ENCODE data around the gene FRAS1. TPM values are rescaled to one million over a fixed set of nuclear protein-coding genes. Genes with fewer than 3 reads are reported as not detected.

Gene FRAS1
- total and polyA plus RNA-seq, 2 of the 8 experiments (the other 6 are each of a cell fraction or from before 2014, with no cell fraction given): 38.5 to 109 TPM

DNA sequence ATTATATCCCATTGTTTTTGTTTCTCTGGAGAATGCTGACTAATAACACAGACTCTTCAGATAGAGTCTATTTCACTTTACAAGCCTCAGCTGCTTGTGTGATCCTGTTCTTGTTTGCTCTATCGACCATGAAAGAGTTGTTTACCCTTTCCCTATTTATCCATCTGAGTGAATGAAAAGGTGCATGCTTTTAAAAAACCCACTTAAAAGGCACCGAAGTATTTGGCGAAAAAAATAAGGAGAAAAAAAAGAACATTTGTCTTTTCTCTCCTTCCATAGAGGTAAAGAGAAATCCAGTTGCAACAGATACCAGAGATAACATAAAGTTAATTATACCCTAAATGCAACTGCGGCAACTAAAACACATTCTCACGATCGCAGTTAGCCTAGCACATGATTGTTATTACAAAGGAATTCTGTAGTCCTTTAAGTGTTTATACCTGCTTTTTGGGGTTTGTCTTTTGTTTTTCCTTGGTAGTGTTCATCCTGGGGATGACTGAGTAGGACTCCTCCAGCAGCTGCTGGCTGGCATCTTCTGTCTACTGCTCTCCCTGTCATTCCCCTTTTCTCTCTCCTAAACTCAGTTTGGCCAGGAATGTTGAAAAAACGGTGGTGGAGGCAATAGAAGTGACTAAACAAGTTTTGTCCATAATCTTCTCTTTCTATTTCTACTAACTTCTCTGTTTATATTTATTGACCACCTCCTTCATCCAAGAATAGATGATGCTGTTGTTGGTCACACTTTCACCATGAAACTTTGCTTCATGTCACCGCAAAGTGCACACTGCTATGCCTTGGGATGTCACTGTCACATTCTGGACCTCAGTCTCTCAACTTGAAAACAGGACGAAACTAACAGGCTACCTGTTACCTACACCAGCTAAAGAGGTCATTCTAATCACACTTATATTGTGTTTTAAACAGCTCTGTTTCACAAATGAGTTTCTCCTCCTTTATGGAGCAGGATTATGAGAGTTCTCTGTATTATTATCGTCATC is 41.9 kb upstream of the FRAS1 start:
- H2BK15ac ChIP-seq (ENCODE audit: low read length): no peak overlapping the region
- no peak for TF ChIP-seq E2F6 (IDR thresholded peaks at IDR 0.05)
- no peak for TF ChIP-seq CBX5 (IDR thresholded peaks at IDR 0.05; ENCODE audit: low read depth, low read length)
- TF ChIP-seq KDM5A (IDR thresholded peaks at IDR 0.05; ENCODE audit: low read length): no peak
- TF ChIP-seq RFX5 (IDR thresholded peaks at IDR 0.05; ENCODE audit: borderline replicate concordance, low read depth, low read length): no peak
- TF ChIP-seq CHD2 (IDR thresholded peaks at IDR 0.05; ENCODE audit: low read length): no peak
- TF ChIP-seq SAP30 (IDR thresholded peaks at IDR 0.05; ENCODE audit: insufficient read depth, insufficient replicate concordance, low read length): no peak
- TF ChIP-seq MAFK (IDR thresholded peaks at IDR 0.05; ENCODE audit: low read depth, low read length): no peak
- TF ChIP-seq TBP (IDR thresholded peaks at IDR 0.05; ENCODE audit: low read depth, low read length): no peak
- TF ChIP-seq KDM4A (IDR thresholded peaks at IDR 0.05; ENCODE audit: low read depth, low read length, severe bottlenecking): no peak
- no peak for TF ChIP-seq GTF2F1 (IDR thresholded peaks at IDR 0.05; ENCODE audit: borderline replicate concordance, low read depth, low read length)
- TF ChIP-seq BRCA1 (IDR thresholded peaks at IDR 0.05; ENCODE audit: low read depth, low read length): no peak

More for the DNA sequence above, 41.9 kb upstream of the FRAS1 start:
- Histone ChIP-seq H2AK5ac (ENCODE audit: low read depth, low read length) (no peak overlapping the region), H4K20me1 (replicated peaks in 1 of 2; ENCODE audit: control insufficient read depth in 1 of 2, insufficient read depth in 2 of 2, low read length in 2 of 2) (no peaks in the 10 kb centered on the region), H3K18ac (ENCODE audit: extremely low read depth, low read length) (no peak overlapping the region), H3K56ac (replicated peaks; ENCODE audit: insufficient read length, low read depth, low read length) (no peak overlapping the region), H2BK5ac (ENCODE audit: low read depth, low read length) (no peak overlapping the region), H3K4me3 (ENCODE audit: extremely low read depth in 1 of 4, insufficient read depth in 2 of 4, low read depth in 3 of 4, low read length in 4 of 4) (no peak overlapping the region), H4K91ac (replicated peaks; ENCODE audit: insufficient read length, low read length) (no peak overlapping the region), H2BK120ac (replicated peaks; ENCODE audit: low read depth, low read length) (no peak overlapping the region), H3K23me2 (ENCODE audit: low read depth, low read length) (no peaks in the 10 kb centered on the region), H3K14ac (ENCODE audit: insufficient read length) (no peak overlapping the region), H3K27me3 (replicated peaks in 1 of 4; ENCODE audit: control insufficient read depth in 3 of 4, extremely low read depth in 1 of 4, insufficient read depth in 3 of 4, low read length in 3 of 4) (no peaks in the 10 kb centered on the region), H3K4me2 (ENCODE audit: insufficient read depth in 1 of 2, low read depth in 2 of 2, low read length in 2 of 2) (no peak overlapping the region), H2AFZ (ENCODE audit: low read length) (no peak overlapping the region), H2BK20ac (ENCODE audit: low read length) (no peak overlapping the region), H4K8ac (ENCODE audit: extremely low read depth, insufficient read depth, low read length) (no peak overlapping the region), H4K5ac (ENCODE audit: insufficient read length, low read depth, low read length) (no peak overlapping the region), H3K79me1 (ENCODE audit: low read depth, low read length) (no peaks in the 10 kb centered on the region), H3K27ac (ENCODE audit: low read depth, low read length) (no peak overlapping the region), H3K79me2 (ENCODE audit: control insufficient read depth in 1 of 2, insufficient read depth in 2 of 2, low read length in 2 of 2) (no peaks in the 10 kb centered on the region), H3K23ac (ENCODE audit: insufficient read length) (peak overlapping the region; percentile 89), H2BK12ac (ENCODE audit: low read depth, low read length) (no peak overlapping the region), H3K4me1 (replicated peaks in 1 of 4; ENCODE audit: control insufficient read depth in 3 of 4, insufficient read depth in 4 of 4, low read length in 3 of 4) (no peaks in the 10 kb centered on the region), H3K9ac (replicated peaks in 1 of 4; ENCODE audit: extremely low read depth in 1 of 4, low read depth in 3 of 4, low read length in 3 of 4) (no peak overlapping the region), H3K36me3 (ENCODE audit: control insufficient read depth in 2 of 4, insufficient read depth in 4 of 4, low read length in 3 of 4) (no peaks in the 10 kb centered on the region), H3K9me3 (ENCODE audit: insufficient read depth in 2 of 2, low read depth in 1 of 2, low read length in 1 of 2) (peaks cover 11 to 16% of the 10 kb centered on the region in 2 experiments), H3K4ac (replicated peaks; ENCODE audit: insufficient read length, low read depth, low read length) (no peak overlapping the region)
- FAIRE-seq (no peak), DNase-seq (ENCODE audit: low read depth in 1 of 2, low spot score in 2 of 2) (no peak)
- 91% methylated on average over 10 of the region's 10 CpGs; no CpG with 5 or more reads in 1 of the 2 experiments for WGBS, 2 experiments (ENCODE audit: extremely low coverage in 1 of 2, insufficient coverage in 1 of 2, insufficient read length in 1 of 2, insufficient replicate concordance in 2 of 2, low coverage in 1 of 2, low lambda C conversion rate in 2 of 2, missing lambda C conversion rate in 1 of 2)
- ChIA-PET CTCF (ENCODE audit: partially characterized antibody) (interaction anchor here (1.2 kb wide), 1 partner anchor 19 kb away, joined by 3 read pairs; no protein-coding TSS in a partner anchor), POLR2A (ENCODE audit: partially characterized antibody) (no interaction called here)

All from H1 (cell line).